Calu3 (cell line): ENCODE measurements around the gene TMEM52. TPM values are rescaled to one million over a fixed set of nuclear protein-coding genes. Genes with fewer than 3 reads are reported as not detected.

Experiments
- BruUV-seq: library from RNA; stranded (reverse); fragments of 400-500 nt; replicated peaks from 2 replicates; lab custom pipeline; 2021; lab: Mats Ljungman, UMichigan
- CTCF ChIA-PET: fragments of 300-600 bp; sonication (Branson Sonifier 250); formaldehyde crosslinking; loops from one replicate; lab custom pipeline; 2022; ENCODE audit warnings: antibody characterized with exemption; lab: Charles Lee
- DNase-seq: peaks from one replicate; pipeline ENCODE4 v3.0.0; 2022
- H3K27ac Mint-ChIP-seq: one replicate; pipeline ENCODE4 v1.8.0; 2022; ENCODE audit warnings: mixed read lengths; ENCODE audit not compliant: unreplicated experiment
- H3K27me3 Mint-ChIP-seq: one replicate; pipeline ENCODE4 v1.8.0; 2022; ENCODE audit warnings: mixed read lengths; ENCODE audit not compliant: unreplicated experiment
- H3K36me3 Mint-ChIP-seq: one replicate; pipeline ENCODE4 v1.8.0; 2022; ENCODE audit warnings: mild to moderate bottlenecking, moderate library complexity, mixed read lengths; ENCODE audit not compliant: insufficient read depth, unreplicated experiment
- H3K4me1 Mint-ChIP-seq: one replicate; pipeline ENCODE4 v1.8.0; 2022; ENCODE audit warnings: mild to moderate bottlenecking, low read depth, mixed read lengths; ENCODE audit not compliant: unreplicated experiment
- H3K4me3 Mint-ChIP-seq: one replicate; pipeline ENCODE4 v1.8.0; 2022; ENCODE audit warnings: mild to moderate bottlenecking, low read depth, moderate library complexity, mixed read lengths; ENCODE audit not compliant: unreplicated experiment
- H3K9me3 Mint-ChIP-seq: one replicate; pipeline ENCODE4 v1.8.0; 2022; ENCODE audit warnings: low read depth, mixed read lengths; ENCODE audit not compliant: unreplicated experiment
- intact Hi-C: fragments of 100-400 bp; cut with micrococcal nuclease; formaldehyde crosslinking; loops from one replicate; pipeline ENCODE4 v1.10.0; 2022; ENCODE audit not compliant: unreplicated experiment
- total RNA-seq: library from RNA; stranded (reverse); gene quantifications from 2 replicates; pipeline ENCODE4 v1.2.3, GENCODE V29; 2022
- TF ChIP-seq, protein P1 (sequence below): fragments of 200-600 bp; IDR thresholded peaks from one replicate; pipeline ENCODE4 v1.8.0; 2022; ENCODE audit warnings: antibody characterized with exemption; ENCODE audit not compliant: unreplicated experiment

Gene TMEM52
- total RNA-seq, 1 experiment from 2014 or later = 1.1 TPM

DNA sequence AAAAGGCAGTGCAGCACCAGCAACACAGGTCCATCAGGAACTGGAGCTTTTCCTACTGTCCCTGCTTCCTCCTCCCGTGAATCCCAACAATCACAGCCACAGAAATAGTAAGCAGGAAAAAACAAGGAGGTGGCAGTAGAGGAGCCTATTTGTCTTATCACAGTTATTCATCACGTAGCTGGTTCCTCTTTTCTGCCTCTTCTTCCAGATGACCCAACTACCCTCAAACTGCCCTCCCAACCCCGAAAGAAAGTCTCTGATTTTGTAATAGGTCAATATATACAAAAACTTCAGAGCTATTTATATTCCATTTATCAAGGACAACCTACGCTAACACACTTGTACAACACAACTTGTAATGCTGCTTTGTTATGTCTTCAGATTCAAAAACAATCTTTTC is 49.6 kb downstream of the TMEM52 start:
- Mint-ChIP-seq H3K36me3 (peaks cover 17% of the 10 kb centered on the region), H3K27me3 (no peaks in the 10 kb centered on the region), H3K4me1 (peaks cover 23% of the 10 kb centered on the region), H3K27ac (no peak overlapping the region), H3K4me3 (no peak overlapping the region), H3K9me3 (no peaks in the 10 kb centered on the region)
- TF ChIP-seq, protein P1, sequence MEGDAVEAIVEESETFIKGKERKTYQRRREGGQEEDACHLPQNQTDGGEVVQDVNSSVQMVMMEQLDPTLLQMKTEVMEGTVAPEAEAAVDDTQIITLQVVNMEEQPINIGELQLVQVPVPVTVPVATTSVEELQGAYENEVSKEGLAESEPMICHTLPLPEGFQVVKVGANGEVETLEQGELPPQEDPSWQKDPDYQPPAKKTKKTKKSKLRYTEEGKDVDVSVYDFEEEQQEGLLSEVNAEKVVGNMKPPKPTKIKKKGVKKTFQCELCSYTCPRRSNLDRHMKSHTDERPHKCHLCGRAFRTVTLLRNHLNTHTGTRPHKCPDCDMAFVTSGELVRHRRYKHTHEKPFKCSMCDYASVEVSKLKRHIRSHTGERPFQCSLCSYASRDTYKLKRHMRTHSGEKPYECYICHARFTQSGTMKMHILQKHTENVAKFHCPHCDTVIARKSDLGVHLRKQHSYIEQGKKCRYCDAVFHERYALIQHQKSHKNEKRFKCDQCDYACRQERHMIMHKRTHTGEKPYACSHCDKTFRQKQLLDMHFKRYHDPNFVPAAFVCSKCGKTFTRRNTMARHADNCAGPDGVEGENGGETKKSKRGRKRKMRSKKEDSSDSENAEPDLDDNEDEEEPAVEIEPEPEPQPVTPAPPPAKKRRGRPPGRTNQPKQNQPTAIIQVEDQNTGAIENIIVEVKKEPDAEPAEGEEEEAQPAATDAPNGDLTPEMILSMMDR = no peak
- intact Hi-C loops = no loop called here
- CTCF ChIA-PET = no interaction called here
- no TSS peak for BruUV-seq
- no peak for DNase-seq

Other genes with a start within 250 kb of the TMEM52 start
- gene SLC35E2B, start 226.5 kb downstream of the TMEM52 start, total RNA-seq = 39.3 and 40.2 TPM in 2 replicates
- 36.2 and 41.7 TPM in 2 replicates for gene CDK11A, start 194.9 kb downstream of the TMEM52 start, total RNA-seq
- gene NADK, start 140.8 kb downstream of the TMEM52 start, total RNA-seq = 92.2 and 103 TPM in 2 replicates
- gene GNB1, start 28.2 kb downstream of the TMEM52 start, total RNA-seq = 251 and 252 TPM in 2 replicates
- 0.59 and 1.3 TPM in 2 replicates for gene CALML6, start 4.0 kb downstream of the TMEM52 start, total RNA-seq
- gene CFAP74, start 84.5 kb upstream of the TMEM52 start, total RNA-seq = not detected in 2 replicates
- gene GABRD, start 100.1 kb upstream of the TMEM52 start, total RNA-seq = 0.81 TPM in 1 of 2 replicates, not detected in the other
- 26.0 and 27.4 TPM in 2 replicates for gene PRKCZ, start 131.1 kb upstream of the TMEM52 start, total RNA-seq